ENCODE results near the gene MAG.

MAG gene

DNA sequence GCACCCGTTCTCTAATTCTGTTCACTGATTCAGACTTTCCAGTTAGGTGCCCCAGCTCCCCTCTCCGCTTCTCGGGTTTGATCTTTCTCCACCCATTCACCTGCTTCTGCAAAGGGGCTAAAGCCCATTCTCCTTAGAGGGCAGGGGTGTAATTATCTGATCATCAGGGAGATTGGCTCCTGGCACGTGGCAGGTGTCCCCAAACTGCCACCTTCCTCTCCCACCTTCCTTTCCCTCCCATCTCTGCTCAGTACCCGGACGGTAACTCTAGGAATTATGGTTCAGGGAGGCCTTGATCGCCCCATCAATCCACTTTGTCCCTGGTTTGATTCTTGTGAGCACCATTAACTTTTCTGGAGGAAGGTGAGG lies 56.0 kb downstream of the MAG start:
- H3K4me3 ChIP-seq (replicated peaks; ENCODE audit: low read depth, low read length), result no peak overlapping the region
- no peak for DNase-seq (ENCODE audit: extremely low read depth, low read depth)
- TF ChIP-seq, protein P1, sequence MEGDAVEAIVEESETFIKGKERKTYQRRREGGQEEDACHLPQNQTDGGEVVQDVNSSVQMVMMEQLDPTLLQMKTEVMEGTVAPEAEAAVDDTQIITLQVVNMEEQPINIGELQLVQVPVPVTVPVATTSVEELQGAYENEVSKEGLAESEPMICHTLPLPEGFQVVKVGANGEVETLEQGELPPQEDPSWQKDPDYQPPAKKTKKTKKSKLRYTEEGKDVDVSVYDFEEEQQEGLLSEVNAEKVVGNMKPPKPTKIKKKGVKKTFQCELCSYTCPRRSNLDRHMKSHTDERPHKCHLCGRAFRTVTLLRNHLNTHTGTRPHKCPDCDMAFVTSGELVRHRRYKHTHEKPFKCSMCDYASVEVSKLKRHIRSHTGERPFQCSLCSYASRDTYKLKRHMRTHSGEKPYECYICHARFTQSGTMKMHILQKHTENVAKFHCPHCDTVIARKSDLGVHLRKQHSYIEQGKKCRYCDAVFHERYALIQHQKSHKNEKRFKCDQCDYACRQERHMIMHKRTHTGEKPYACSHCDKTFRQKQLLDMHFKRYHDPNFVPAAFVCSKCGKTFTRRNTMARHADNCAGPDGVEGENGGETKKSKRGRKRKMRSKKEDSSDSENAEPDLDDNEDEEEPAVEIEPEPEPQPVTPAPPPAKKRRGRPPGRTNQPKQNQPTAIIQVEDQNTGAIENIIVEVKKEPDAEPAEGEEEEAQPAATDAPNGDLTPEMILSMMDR (IDR thresholded peaks at IDR 0.05; ENCODE audit: low read depth, low read length, missing control alignments), result no peak

DNA sequence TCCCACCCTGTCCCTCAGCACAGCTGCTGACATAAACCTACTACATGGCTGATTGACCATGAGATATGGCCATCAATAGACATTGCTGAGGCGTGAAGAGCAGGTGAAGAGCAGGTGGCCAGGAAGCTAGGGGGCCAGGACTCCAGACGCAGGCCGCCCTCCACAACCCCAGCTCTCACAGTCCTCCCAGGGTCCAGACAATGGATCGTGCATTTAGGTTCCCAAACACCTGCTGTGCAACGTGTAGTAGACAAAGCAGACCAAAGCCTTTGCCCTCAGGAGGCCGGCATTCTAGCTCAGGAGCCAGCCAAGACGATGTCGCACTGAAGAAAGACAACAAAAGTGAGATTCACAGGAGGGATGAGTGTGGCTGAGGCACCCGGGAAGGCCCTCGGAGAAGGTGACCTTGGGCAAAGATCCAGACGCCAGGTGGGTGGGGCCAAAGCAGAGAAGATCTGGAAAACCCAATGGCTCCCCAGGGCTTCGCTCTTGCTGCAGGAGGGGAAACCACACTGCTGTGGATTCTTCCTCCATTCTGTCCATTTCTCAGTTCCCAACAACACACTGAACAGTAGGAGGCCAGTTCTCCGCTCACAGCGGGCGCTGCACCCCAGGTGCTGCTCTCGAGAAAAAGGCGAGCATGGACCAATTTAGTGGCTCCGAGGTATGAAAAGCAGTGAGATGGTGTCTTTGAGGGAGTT lies 57.1 kb downstream of the MAG start:
- no peak for DNase-seq (ENCODE audit: extremely low read depth, low read depth)
- H3K4me3 ChIP-seq (replicated peaks; ENCODE audit: low read depth, low read length), result no peak overlapping the region
- TF ChIP-seq, protein P1 (IDR thresholded peaks at IDR 0.05; ENCODE audit: low read depth, low read length, missing control alignments), result no peak

DNA sequence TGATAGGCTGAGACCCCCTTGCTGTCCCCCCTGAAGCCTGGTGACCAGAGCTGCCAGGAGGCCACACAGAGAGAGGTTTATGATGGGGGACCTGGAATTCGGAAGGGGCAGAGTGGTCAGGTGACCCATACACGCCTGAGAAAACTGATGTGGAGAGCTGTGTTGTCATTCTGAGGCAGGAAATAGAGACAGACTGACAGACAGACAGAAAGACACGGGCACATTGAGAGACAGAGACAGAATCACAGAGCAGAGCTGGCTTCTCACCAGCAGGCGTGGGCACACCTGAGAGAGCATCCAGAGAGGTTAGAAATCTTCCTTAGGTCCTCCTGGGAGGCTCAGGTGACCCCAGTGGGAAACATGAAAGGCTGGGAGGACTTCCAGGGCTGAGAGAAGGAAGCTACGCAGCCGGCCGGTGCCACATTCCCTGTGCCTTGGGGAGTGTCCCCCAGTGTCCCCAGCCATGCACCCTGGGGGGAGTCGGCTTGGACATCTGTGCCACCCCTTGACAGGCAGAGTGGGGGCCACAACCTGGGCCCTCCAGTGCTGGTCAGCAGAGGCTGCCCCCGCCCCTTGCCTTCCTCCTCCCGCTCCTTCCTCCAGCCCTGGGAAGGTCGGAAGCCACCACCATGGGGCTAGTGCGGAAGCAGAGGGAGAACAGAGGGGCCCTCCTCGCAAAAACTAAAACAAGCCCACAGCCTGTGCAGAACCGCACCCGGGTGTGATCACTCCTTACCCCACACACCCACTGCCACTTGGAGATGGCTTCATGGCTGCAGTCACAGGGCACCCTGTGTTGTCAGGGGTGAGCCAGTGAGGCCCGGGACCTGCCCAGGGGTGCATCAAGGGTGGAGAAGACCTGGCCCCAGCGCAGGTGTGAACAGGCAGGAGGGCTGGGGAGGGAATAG lies 57.9 kb downstream of the MAG start:
- TF ChIP-seq, protein P1 (IDR thresholded peaks at IDR 0.05; ENCODE audit: low read depth, low read length, missing control alignments), result no peak
- H3K4me3 ChIP-seq (replicated peaks; ENCODE audit: low read depth, low read length), result no peak overlapping the region
- no peak for DNase-seq (ENCODE audit: extremely low read depth, low read depth)

DNA sequence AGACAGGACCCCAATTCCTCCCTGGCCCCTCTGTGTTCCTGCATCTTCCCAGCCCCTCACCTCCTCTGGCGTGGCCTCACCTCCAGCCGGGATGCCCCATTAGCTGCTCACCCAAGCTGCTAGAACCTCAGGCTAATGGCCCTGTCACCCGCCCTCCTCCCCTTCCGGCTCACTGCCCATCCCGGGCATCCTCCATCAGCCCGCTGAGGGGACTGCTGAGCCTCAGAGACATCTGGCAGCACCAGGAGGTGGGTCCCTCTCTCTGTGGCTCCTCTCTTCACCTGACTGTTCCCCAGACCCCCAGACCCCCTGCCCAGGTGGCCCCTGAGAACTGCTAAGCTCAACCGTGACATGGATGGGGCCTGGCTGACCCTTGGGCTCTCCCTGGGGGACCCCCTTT lies 58.6 kb downstream of the MAG start:
- H3K4me3 ChIP-seq (replicated peaks; ENCODE audit: low read depth, low read length), result no peak overlapping the region
- TF ChIP-seq, protein P1 (IDR thresholded peaks at IDR 0.05; ENCODE audit: low read depth, low read length, missing control alignments), result no peak
- DNase-seq (ENCODE audit: extremely low read depth, low read depth), result no peak

DNA sequence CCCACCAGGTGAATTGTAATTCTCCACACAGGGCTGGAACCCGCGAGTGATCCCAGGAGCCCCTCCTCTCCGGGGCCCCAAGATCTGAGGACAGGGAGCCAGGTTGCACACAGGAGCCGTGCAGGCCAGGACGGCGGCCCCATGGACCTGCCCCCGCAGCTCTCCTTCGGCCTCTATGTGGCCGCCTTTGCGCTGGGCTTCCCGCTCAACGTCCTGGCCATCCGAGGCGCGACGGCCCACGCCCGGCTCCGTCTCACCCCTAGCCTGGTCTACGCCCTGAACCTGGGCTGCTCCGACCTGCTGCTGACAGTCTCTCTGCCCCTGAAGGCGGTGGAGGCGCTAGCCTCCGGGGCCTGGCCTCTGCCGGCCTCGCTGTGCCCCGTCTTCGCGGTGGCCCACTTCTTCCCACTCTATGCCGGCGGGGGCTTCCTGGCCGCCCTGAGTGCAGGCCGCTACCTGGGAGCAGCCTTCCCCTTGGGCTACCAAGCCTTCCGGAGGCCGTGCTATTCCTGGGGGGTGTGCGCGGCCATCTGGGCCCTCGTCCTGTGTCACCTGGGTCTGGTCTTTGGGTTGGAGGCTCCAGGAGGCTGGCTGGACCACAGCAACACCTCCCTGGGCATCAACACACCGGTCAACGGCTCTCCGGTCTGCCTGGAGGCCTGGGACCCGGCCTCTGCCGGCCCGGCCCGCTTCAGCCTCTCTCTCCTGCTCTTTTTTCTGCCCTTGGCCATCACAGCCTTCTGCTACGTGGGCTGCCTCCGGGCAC lies 59.6 kb downstream of the MAG start:
- TF ChIP-seq, protein P1 (IDR thresholded peaks at IDR 0.05; ENCODE audit: low read depth, low read length, missing control alignments), result no peak
- DNase-seq (ENCODE audit: extremely low read depth, low read depth), result no peak
- H3K4me3 ChIP-seq (replicated peaks; ENCODE audit: low read depth, low read length), result no peak overlapping the region

DNA sequence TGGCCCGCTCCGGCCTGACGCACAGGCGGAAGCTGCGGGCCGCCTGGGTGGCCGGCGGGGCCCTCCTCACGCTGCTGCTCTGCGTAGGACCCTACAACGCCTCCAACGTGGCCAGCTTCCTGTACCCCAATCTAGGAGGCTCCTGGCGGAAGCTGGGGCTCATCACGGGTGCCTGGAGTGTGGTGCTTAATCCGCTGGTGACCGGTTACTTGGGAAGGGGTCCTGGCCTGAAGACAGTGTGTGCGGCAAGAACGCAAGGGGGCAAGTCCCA lies 60.2 kb downstream of the MAG start:
- H3K4me3 ChIP-seq (replicated peaks; ENCODE audit: low read depth, low read length), result no peak overlapping the region
- no peak for DNase-seq (ENCODE audit: extremely low read depth, low read depth)
- TF ChIP-seq, protein P1 (IDR thresholded peaks at IDR 0.05; ENCODE audit: low read depth, low read length, missing control alignments), result no peak
